Measurements from ENCODE around the gene QPCTL. TPM values are rescaled to one million over a fixed set of nuclear protein-coding genes. Genes with fewer than 3 reads are reported as not detected.

Gene QPCTL
- total and polyA plus RNA-seq, 9 of the 15 experiments (the other 6 are each of a cell fraction or from before 2014, with no cell fraction given): 0.99 to 31.3 (median 12.7) TPM

DNA sequence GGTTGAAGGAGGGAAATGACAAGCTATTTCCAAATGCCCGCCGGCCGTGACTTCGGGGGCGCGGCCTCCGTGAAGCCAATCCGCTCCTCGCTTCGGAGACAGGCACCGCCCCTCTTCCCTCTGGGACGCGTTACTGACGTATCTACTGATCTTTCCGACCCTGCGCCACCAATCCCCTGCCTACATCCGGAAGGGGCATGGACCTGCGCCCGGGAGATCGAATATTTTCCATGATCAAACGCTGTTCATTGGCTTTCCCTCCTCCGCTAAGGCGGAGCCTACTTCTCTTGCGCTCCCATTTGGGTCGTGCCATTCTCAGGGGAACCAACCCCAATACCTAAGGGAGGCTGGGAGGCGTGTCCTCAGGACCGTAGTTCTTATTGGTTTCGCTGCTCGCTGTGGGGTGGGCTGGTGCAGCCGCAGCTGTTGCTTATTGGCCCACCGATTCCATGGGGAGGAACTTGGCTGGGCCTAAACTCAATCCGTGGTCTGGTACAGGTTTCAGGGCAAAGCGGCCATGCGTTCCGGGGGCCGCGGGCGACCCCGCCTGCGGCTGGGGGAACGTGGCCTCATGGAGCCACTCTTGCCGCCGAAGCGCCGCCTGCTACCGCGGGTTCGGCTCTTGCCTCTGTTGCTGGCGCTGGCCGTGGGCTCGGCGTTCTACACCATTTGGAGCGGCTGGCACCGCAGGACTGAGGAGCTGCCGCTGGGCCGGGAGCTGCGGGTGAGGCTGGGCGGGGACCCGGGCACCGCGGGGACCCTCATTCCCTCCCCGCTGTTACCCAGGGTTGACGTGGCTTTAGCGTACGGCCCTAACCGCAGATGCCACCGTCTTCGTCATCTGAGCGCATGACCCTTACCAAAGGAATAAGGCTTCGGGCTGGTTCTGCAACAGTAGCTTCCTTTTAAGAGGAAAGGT lies at the start of gene QPCTL (continued):
- TF ChIP-seq, protein P1, sequence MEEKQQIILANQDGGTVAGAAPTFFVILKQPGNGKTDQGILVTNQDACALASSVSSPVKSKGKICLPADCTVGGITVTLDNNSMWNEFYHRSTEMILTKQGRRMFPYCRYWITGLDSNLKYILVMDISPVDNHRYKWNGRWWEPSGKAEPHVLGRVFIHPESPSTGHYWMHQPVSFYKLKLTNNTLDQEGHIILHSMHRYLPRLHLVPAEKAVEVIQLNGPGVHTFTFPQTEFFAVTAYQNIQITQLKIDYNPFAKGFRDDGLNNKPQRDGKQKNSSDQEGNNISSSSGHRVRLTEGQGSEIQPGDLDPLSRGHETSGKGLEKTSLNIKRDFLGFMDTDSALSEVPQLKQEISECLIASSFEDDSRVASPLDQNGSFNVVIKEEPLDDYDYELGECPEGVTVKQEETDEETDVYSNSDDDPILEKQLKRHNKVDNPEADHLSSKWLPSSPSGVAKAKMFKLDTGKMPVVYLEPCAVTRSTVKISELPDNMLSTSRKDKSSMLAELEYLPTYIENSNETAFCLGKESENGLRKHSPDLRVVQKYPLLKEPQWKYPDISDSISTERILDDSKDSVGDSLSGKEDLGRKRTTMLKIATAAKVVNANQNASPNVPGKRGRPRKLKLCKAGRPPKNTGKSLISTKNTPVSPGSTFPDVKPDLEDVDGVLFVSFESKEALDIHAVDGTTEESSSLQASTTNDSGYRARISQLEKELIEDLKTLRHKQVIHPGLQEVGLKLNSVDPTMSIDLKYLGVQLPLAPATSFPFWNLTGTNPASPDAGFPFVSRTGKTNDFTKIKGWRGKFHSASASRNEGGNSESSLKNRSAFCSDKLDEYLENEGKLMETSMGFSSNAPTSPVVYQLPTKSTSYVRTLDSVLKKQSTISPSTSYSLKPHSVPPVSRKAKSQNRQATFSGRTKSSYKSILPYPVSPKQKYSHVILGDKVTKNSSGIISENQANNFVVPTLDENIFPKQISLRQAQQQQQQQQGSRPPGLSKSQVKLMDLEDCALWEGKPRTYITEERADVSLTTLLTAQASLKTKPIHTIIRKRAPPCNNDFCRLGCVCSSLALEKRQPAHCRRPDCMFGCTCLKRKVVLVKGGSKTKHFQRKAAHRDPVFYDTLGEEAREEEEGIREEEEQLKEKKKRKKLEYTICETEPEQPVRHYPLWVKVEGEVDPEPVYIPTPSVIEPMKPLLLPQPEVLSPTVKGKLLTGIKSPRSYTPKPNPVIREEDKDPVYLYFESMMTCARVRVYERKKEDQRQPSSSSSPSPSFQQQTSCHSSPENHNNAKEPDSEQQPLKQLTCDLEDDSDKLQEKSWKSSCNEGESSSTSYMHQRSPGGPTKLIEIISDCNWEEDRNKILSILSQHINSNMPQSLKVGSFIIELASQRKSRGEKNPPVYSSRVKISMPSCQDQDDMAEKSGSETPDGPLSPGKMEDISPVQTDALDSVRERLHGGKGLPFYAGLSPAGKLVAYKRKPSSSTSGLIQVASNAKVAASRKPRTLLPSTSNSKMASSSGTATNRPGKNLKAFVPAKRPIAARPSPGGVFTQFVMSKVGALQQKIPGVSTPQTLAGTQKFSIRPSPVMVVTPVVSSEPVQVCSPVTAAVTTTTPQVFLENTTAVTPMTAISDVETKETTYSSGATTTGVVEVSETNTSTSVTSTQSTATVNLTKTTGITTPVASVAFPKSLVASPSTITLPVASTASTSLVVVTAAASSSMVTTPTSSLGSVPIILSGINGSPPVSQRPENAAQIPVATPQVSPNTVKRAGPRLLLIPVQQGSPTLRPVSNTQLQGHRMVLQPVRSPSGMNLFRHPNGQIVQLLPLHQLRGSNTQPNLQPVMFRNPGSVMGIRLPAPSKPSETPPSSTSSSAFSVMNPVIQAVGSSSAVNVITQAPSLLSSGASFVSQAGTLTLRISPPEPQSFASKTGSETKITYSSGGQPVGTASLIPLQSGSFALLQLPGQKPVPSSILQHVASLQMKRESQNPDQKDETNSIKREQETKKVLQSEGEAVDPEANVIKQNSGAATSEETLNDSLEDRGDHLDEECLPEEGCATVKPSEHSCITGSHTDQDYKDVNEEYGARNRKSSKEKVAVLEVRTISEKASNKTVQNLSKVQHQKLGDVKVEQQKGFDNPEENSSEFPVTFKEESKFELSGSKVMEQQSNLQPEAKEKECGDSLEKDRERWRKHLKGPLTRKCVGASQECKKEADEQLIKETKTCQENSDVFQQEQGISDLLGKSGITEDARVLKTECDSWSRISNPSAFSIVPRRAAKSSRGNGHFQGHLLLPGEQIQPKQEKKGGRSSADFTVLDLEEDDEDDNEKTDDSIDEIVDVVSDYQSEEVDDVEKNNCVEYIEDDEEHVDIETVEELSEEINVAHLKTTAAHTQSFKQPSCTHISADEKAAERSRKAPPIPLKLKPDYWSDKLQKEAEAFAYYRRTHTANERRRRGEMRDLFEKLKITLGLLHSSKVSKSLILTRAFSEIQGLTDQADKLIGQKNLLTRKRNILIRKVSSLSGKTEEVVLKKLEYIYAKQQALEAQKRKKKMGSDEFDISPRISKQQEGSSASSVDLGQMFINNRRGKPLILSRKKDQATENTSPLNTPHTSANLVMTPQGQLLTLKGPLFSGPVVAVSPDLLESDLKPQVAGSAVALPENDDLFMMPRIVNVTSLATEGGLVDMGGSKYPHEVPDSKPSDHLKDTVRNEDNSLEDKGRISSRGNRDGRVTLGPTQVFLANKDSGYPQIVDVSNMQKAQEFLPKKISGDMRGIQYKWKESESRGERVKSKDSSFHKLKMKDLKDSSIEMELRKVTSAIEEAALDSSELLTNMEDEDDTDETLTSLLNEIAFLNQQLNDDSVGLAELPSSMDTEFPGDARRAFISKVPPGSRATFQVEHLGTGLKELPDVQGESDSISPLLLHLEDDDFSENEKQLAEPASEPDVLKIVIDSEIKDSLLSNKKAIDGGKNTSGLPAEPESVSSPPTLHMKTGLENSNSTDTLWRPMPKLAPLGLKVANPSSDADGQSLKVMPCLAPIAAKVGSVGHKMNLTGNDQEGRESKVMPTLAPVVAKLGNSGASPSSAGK (IDR thresholded peaks at IDR 0.05): no peak
- TF ChIP-seq HOXB6 (CRISPR knock-in tag; IDR thresholded peaks at IDR 0.05; ENCODE audit: borderline replicate concordance) (no peak), GABPB1 (CRISPR knock-in tag; IDR thresholded peaks at IDR 0.05) (no peak; the same call in 1 of the 2 replicates), CHD1 (IDR thresholded peaks at IDR 0.05; ENCODE audit: low read length) (peak; percentile 73), JUND (IDR thresholded peaks at IDR 0.05; ENCODE audit: borderline replicate concordance, low read depth, low read length) (peak; percentile 33; the same call in 1 of the 2 replicates), JUND (tag; IDR thresholded peaks at IDR 0.05; ENCODE audit: borderline replicate concordance, low read depth, low read length) (0 out of 3 replicates have a peak, but pooled peaks have one; percentile 8), EHMT2 (IDR thresholded peaks at IDR 0.05) (no peak)
- TF ChIP-seq, protein P2, sequence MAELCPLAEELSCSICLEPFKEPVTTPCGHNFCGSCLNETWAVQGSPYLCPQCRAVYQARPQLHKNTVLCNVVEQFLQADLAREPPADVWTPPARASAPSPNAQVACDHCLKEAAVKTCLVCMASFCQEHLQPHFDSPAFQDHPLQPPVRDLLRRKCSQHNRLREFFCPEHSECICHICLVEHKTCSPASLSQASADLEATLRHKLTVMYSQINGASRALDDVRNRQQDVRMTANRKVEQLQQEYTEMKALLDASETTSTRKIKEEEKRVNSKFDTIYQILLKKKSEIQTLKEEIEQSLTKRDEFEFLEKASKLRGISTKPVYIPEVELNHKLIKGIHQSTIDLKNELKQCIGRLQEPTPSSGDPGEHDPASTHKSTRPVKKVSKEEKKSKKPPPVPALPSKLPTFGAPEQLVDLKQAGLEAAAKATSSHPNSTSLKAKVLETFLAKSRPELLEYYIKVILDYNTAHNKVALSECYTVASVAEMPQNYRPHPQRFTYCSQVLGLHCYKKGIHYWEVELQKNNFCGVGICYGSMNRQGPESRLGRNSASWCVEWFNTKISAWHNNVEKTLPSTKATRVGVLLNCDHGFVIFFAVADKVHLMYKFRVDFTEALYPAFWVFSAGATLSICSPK (IDR thresholded peaks at IDR 0.05; ENCODE audit: borderline replicate concordance): no peak
- TF ChIP-seq, protein P3, sequence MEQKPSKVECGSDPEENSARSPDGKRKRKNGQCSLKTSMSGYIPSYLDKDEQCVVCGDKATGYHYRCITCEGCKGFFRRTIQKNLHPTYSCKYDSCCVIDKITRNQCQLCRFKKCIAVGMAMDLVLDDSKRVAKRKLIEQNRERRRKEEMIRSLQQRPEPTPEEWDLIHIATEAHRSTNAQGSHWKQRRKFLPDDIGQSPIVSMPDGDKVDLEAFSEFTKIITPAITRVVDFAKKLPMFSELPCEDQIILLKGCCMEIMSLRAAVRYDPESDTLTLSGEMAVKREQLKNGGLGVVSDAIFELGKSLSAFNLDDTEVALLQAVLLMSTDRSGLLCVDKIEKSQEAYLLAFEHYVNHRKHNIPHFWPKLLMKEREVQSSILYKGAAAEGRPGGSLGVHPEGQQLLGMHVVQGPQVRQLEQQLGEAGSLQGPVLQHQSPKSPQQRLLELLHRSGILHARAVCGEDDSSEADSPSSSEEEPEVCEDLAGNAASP (IDR thresholded peaks at IDR 0.05): no peak
- TF ChIP-seq, protein P4, sequence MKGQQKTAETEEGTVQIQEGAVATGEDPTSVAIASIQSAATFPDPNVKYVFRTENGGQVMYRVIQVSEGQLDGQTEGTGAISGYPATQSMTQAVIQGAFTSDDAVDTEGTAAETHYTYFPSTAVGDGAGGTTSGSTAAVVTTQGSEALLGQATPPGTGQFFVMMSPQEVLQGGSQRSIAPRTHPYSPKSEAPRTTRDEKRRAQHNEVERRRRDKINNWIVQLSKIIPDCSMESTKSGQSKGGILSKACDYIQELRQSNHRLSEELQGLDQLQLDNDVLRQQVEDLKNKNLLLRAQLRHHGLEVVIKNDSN (CRISPR knock-in tag; IDR thresholded peaks at IDR 0.05): peak; percentile 63; the same call in 1 of the 2 replicates

Measured in K562 (cell line).